Ramos (cell line): ENCODE measurements around the gene PRKG1.

Source experiments
- in situ Hi-C: fragments of 300-500 bp; cut with MboI; formaldehyde crosslinking; loops from one replicate; pipeline ENCODE4 v1.14.3; 2022; ENCODE audit warnings: low sequenced_read_pairs; ENCODE audit not compliant: unreplicated experiment

The PRKG1 gene

DNA sequence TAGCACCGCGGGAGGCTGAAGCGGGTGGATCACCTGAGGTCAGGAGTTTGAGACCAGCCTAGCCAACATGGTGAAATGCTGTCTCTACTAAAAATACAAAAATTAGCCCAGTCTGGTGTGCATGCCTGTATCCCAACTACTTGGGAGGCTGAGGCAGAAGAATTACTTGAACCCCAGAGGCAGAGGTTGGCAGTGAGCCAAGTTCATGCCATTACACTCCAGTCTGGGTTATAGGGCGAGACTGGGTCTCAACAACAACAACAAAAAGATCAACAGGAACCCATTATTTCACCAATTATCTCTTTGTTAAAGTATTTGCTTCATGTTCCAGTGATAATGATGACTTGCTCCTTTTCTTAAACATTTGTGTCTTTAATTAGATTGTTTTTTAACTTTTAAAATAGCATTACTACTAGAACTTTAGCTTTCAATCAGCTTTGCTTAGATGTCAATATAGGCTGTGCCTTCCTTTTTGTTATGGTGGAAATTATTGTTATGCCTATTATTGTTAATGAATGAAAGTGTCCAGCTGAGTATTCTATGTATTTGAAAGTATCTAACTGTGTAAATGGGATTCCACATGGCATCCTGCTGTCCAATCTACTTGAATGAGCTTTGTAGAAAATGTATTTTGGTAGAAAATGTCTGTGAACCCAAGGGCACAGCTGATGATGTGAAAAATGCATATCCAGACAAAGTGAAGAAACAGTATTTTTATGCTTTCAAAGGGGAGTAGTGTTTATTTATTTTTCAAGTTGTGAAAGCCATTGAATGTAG, 686.8 kb downstream of the PRKG1 start:
- in situ Hi-C loops: no loop called here

DNA sequence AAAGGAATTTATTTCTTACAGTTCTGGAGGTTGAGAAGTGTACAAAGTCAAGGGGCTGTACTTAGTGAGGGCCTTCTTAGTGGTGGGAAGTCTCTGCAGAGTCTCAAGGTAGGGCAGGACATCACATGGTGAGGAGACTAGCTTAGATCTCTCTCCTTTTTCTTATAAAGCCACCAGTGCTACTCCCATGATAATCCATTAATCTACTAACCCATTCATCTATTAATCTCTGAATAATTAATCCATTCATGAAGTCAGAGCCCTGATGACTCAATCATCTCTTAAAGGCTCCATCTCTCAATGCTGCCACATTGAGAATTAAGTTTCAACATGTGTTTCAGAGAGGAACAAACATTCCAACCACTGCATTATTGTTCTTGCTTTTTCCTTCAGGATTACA, 689.5 kb downstream of the PRKG1 start:
- in situ Hi-C loops: no loop called here

DNA sequence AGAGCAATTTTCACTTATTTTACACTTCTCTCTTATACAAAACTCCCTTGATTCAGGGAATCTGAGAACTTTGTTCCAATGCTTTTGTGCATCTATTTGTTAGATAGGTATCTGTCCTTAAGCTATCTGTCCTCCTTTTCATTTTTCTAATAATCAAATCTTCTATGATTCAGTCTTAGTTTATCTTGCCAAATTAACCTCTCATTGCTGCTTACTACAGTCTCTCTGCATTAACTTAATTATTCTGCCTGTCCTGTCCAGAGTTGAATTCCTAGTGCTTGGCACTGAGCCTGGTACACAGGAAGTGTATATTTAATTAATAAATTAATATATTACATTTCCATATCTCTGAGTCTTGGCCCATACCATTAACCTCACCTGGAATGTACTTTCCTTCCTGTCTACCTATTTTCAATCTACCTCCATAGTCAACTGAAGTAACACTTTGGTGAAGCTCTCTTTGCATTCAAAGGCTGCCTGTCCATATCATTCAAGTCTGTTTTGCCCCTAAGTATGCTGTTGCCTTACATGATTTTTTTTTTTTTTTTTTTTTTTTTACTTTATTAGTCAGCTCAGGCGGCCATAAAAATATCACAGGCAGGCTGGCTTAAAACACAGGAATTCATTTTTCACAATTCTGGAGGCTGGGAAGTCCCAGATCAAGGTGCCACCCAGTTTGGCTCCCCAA, 691.1 kb downstream of the PRKG1 start:
- in situ Hi-C loops: no loop called here

DNA sequence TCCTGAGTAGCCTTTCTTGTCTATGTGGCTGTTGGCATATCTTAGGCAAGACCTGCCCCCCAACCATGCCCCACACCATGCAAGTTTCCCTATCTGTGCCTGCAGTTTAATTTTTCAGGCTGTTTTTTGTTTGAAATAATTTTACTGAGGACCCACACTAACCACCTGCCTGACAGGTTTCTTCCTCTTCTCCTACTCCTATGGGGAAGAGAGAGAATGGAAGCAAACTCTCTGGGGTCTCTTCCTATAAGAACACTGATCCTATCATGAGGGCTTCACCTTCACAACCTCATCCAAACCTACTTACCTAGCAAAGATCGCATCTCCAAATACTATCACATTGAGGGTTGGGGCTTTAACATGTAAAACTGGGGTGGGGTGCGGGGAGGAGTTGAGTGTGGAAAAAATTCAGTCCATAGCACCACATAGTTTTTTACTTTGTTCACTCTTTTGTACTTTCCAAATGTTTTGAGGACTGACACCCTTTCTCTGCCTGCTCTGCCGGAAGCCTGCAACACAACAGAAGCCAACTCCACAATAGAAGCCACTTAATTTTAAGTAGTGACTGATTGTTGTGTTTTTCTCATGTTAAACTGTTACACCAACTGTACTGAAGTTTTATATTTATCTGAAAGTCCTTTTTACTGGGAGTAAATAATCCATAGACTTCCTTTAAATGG, 692.3 kb downstream of the PRKG1 start:
- in situ Hi-C loops: no loop called here

DNA sequence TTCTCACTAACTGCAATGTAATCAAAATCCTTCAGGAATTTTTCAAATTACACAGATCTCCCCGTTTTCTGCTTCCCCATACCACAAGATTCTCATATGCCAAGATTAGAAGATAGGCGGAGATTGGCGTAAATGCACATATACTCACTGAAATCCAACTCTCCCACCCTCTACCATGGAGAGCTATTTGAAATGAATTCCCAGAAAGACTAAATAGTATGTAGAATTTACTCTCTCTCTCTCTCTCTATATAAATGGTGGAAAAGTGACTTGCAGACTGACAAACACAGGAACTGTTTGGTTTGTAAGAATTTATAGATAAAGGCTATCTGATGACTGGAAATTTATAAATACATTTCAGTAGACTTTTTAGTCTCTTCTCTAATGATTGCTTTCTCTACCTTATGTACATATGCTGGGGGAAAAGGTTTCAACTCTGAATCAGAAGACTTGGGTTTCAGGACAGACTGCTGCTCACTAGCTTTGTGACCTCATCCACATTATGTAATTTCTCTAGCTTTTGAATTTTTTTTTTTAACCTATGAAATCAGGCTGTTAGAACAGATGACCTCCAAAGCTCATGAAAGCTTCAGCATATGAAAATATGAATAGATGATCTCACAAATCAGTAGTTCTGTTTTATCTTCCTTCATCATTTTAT, 692.9 kb downstream of the PRKG1 start:
- in situ Hi-C loops: no loop called here

DNA sequence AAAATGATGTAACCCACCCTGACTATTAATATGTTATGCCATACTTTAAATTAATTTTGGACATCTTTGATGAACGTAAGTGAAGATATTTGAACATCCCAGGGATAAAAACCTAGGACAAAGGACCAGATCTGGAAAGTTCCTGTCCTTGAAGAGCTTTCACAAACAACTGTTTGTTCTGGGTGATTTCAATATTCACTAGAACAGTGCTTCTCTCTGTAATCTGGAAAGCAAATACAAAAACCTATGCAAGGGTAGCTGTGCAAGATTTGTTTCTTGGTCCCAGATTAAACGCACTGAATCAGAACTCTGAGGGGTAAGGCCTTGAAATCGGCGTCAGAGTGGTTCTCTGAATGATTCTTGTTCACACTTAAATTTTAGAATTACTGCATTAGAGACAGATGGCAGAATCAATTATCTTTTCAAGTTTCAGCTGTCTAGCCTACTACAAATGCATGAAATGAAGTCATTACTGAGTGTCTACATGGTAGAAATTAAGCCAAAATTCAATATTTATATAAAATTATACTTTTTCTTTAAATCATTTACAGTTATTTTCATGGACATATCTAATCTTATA, 694.7 kb downstream of the PRKG1 start:
- in situ Hi-C loops: no loop called here

DNA sequence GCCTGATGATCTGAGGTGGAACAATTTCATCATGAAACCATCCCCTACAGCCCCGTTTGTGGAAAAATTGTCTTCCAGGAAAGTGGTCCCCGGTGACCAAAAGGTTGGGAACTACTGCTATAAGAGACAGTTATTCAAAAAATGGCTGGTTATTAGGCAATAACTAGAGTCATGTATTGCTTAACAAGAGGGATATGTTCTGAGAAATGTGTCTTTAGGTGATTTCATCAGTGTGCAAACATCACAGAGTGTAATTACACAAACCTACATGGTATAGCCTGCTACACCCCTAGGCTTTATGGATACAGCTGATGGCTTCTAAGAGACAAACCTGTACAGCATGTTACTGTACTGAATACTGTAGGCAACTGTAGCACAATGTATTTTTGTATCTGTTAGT, 696.4 kb downstream of the PRKG1 start:
- in situ Hi-C loops: no loop called here

DNA sequence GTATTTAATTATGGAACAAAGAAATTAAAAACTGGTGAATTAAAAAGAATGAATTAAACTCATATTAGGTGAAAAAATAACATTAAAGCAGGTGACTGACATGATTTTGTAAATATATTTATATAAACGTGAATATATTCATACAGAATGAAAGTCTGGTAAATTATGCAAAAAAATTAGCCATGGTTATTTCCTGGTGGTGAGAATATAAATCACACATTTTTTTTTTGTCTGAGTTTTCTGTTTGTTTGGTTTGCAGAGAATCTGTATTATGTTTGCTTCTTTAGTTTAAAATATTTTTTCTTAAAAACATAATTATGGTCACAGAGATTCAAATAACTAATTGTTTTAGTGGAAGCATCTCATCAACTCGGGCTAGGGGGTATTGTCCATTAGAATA, 698.1 kb downstream of the PRKG1 start:
- in situ Hi-C loops: no loop called here

DNA sequence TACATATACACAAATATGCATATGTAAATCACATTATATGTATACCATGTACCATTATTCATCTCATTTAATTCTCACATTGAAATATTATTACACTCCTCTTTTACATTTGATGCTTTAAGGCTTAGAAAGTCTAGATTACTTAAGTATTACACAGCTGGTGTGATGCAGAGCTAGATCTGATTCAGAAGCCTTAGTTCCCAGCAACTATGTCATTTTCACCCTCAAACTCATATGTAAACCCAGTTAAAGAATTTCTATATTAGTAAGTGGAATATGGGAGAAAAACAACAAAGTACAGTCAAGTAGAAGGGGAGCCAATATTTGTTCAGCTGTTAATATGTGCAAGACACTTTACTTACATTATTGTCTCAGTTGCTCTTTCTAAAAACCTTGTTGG, 699.4 kb downstream of the PRKG1 start:
- in situ Hi-C loops: no loop called here

DNA sequence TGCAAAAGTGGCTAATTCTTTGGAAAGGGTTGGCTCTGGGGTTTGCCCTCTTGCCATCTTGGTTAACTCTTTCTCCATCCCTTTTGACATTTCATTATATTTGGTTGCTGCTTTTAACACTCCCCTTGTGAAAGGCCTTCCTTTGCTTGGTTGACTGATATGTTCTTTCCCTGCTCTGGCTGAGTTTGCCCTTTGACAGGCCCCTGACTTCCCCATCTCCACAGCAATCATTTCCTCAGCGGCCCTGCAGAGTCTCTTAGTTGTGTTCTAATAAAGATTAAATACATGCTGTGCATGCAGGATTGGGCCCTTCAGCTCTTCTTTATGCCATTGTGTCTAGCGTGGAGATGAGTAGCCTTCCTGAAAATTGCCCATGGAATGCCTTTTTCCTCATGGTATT, 709.7 kb downstream of the PRKG1 start:
- in situ Hi-C loops: no loop called here

DNA sequence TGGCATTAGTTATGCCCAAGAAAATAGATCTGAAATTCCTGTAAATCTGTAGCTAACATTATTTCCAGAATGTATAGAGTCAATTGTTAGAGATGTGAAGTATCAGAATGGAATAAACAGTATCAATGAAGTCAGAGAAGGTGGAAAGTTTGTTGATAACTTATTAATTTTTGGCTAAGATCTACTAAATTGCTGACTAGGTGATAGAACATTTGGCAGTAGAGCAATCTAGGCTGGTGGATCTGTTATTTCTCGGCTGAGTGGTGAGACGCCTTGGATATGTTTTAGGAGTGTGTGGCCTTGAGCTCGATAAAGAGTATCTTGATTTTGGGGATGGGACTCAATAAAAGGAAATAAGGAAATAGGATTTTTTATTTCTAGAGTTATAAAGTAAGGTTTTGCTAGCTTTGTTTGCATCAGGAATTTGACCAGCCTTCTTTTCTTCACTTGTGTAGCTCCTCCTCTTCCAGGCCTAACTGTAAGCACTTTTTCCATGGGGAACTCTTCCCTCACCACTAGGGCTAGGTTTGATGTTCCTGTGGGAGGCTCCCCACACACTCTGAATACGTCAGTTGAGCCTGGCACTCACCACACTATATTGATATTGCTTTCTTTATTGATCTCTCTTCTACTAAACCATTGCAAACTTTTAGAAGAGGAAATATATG, 711.9 kb downstream of the PRKG1 start:
- in situ Hi-C loops: no loop called here

DNA sequence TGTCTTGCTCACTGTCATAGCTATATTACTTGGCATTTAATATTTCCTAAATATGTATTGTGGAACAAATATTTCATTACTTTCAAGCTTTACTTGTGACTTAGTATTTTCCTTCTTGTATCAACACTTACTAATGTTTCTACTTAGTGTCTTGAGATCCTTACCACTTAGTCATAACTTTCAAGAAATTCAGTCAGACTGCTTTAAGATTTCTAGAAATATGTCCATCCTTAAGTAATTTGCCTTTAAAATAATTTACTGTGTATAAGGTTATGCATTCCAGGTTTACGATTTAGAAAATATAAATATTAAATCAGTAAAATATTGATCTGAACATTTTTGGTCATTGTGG, 712.4 kb downstream of the PRKG1 start:
- in situ Hi-C loops: no loop called here

DNA sequence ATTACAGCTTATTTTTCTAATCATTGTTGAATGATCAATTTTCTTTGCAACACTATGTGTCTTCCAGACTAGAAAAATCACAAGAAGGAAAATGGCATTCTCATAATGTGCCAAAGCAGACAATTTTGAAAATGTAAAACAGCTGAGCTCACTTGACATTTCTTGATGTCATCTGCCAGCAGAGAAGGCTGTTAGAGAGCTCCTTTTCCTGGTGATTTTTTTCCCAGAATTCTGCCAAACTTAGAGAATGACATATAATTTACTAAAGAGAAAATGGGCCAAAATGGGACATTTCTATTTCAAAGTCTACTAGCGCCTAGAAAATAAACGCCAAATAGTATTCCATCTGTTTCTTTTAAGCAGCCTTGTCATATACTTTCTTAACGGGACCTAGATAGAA, 714.0 kb downstream of the PRKG1 start:
- in situ Hi-C loops: no loop called here

DNA sequence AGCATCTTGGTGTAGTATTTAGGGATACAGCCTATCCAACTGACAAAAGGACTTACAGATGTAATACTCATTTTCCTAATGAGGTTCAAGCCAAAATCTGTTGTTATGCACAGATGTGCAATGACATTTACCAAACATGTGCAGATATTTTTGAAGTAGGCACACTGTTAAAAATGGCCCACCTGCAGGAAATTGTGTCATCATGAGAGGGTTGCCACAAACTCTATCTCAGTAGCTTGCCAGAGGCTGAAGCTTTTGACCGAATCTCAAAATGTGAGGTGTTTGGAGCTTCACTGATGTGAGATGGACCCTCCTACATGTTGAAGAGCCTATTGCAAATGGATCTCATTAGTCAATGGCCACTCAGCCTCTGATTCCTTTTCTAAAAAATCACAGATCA, 714.8 kb downstream of the PRKG1 start:
- in situ Hi-C loops: no loop called here

DNA sequence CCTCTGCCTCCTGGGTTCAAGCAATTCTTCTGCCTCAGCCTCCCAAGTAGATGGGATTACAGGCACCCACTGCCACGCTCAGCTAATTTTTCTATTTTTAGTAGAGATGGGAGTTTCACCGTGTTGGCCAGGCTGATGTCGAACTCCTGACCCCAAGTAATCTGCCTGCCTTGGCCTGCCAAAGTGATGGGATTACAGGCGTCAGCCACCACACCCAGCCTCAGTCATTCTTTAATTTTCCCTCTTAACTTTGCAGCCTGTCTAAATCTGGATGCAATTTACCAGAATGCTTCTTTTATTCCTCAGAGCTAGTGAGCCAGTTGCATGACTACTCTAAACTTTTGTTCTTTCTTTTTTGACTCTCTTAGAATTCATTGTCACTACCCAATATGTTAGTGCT, 715.6 kb downstream of the PRKG1 start:
- in situ Hi-C loops: no loop called here

DNA sequence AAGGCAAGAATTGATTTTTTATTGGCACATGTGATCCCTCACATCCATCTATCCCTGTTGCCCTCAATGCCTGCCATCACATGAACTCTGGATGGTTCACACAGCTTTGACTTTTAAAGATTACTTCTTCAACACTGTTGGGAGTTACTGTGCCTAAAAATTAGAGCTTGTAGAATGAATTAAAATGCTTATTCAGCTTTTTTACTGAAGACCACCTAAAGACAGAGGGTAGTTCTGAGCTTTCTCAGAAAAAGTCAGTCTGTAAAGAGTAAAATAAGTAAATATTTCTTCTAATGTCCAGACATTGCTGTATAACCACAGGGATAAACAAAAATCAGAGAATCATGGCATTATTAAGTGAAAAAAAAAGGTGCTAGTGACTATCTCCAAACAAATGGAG, 718.4 kb downstream of the PRKG1 start:
- in situ Hi-C loops: no loop called here

DNA sequence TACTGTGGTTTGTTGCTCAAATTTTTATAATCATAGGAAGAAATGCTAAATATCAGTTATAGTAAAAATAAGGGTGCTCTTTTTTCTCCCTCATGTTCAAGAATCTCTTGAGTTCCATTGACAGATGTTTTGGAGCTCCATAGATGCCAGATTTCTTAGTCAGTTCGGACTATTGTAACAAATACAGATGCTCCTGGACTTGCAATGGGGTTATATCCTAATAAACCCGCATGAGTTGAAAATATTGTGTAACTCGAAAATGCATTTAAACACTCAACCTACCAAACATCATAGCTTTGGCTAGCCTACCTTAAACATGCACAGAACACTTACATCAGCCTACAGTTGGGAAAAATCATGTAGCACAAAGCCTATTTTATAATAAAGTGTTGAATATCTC, 725.8 kb downstream of the PRKG1 start:
- in situ Hi-C loops: no loop called here

DNA sequence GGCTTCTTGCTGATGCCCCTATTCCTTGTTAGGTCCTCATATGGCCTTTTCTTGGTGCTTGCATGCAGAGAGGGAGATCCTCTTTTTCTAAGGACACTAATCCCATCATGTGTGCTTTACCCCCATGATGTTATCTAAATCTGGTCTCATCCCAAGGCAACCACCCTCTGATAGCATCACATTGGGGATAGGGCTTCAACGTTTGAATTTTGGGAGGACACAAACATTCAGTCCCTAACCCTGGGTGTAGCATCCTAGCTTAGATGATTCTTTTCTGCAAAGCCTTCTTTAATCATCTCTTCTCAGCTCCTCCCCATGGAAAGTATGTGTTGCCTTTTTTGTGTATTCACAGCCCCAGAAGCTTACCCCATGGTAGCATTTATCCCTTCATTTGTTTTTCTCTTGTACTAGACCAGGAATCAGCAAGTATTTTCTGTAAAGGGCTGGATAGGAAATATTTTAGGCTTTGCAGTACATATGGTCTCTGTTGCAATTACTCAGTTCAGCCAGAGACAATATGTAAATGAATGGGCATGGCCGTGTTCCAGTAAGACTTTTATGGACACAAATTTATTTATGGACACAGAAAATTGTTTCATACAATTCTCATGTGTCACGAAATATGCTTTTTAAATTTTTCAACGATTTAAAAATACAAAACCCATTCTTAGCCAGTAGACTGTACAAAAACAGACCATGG, 726.6 kb downstream of the PRKG1 start:
- in situ Hi-C loops: no loop called here

DNA sequence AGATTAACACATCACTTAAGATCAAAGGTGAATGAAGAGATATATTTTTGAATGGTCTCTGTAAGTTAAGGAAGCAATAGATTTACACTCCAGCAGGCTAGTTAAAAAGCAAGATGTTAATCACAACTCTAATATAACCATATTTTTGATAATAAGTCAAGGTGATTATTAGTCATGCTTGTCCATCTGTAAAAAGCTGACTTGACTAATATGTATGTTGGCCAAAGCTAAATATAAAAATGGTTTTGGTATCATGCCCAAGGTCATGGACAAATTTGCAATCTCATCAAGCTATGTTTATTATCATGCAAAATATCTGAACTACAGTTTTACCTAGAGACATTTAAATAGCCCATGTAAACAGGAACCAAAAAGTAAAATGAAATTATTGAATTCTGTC, 727.7 kb downstream of the PRKG1 start:
- in situ Hi-C loops: no loop called here

DNA sequence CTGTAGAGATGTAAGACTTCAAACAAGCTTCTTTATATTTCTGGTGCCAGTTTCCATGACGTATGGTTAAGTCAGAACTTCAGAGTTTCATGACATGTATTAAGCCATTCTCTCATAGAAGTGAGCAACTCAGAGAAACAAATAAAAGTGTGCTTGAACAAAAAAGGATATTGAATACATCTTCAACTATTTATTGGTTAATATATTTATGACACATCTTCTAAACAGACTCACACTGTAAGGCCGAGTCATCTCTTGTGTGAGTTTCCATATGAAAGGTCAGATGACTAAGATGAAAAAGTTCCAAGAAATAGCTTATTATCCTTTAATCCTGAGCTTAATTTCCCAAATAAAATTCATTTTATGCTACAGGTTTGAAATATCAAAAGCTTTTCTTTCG, 730.6 kb downstream of the PRKG1 start:
- in situ Hi-C loops: no loop called here
